Measurements from ENCODE around the gene FXYD1.
A peak's percentile ranks its signal among the peaks of the same experiment; 100 is the strongest.

Gene FXYD1

DNA sequence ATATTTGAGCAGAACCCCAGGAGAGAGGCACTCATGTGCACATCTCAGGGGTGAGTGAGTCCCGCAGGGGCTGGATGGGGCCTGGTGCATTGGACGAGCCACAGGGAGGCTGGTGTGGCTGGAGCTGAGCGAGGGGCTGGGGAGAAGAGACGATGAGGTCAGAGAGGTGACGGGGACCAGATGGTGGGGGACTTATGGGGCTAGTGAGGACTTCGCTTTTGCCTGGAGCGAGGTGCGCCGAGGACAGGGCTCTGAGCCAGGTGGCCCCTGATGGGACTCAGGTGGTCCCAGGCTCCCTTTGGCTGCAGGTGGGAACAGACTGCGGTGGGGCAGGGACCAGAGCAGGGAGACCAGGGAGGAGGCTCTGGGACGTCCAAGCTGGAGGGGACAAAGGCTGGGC is 29.9 kb upstream of the FXYD1 start:
- DNase-seq = no peak

GRCh38 chr19:35109395-35110112 is 29.1 kb upstream of the FXYD1 start:
- no peak for DNase-seq

- no peak for DNase-seq
These were observed 27.6 kb upstream of the FXYD1 start for GRCh38 chr19:35110974-35111373.

- no peak for DNase-seq
These were observed 25.5 kb upstream of the FXYD1 start for GRCh38 chr19:35112995-35113688.

DNA sequence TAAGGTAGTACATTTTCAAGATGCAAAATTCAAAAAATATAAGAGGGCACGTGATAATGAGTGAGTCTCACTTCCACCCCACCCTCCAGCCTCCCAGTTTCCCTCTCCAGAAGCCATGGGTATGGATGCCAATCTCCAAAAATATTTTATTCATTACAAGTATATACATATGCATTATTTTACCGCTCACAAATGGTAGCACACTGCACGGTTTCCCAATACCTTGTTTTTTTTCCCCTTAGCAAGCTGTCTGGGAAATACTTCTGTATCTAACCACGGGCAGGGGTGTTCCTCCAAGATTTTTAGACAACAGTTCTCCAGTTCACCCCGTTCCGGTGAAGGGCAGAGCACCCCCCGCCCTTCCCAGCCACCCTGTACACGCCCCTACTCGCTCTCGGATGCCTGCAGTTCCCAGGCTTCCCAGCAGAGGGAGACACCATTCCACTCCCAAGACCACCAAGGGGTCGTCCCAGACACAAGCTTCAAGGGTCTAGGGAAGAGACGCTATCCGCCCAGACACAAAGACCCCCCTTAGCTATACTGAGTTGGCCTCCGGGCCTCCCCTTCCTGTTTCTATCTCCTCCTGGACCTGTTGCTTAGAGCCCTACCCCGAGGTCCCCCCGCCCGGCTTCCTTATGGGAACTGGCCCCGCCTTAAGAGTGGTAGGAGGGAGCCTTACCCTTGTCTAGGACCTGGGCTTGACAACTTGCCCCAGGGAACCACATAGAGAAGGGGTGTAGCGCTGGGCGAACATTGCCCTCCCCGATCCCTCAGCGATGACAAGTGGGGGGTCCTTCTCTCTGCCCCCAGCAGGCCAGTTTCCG is 24.1 kb upstream of the FXYD1 start:
- DNase-seq = peak; percentile 86 to 87

- no peak for DNase-seq
These were observed 23.3 kb upstream of the FXYD1 start, which contains the start of gene FXYD3 for GRCh38 chr19:35115177-35115951. FXYD3 (plus strand) TSS chr19:35115823; CDS start chr19:35119377, 3,554 bp downstream.

DNA sequence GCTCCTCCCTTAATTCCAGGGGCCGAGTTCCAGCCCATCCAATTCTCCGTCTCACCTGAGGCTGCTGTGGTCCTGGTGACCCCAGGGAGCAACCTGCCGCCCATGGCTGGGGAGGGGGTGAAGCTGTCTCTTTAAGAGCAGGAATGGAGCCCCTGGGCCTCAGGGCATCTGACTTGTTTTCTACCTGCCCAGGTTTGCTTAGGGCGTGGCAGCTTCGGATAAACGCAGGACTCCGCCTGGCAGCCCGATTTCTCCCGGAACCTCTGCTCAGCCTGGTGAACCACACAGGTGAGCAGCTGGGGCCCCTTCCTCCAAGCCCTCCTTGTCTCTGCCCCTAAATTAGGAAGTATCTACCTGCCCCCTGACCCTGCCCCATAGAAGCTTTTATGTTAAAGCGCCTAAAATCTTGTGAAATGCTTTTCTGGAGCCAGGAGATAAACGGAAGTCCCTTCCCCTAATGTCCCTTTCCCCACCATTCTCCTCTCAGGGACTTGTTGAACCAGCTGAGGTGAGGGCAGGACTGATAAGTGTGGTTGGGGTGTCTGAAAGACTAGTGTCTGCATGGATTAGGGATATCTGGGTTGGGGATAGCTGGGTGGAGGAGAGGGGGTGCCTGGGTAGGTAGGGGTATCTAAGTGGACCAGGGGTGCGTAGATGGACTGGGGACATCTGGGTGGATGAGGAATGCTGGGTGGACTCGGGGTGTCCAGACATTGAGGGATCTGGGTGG is 22.4 kb upstream of the FXYD1 start:
- DNase-seq = no peak

- DNase-seq = no peak
These were observed 21.5 kb upstream of the FXYD1 start for GRCh38 chr19:35117116-35117515.

DNA sequence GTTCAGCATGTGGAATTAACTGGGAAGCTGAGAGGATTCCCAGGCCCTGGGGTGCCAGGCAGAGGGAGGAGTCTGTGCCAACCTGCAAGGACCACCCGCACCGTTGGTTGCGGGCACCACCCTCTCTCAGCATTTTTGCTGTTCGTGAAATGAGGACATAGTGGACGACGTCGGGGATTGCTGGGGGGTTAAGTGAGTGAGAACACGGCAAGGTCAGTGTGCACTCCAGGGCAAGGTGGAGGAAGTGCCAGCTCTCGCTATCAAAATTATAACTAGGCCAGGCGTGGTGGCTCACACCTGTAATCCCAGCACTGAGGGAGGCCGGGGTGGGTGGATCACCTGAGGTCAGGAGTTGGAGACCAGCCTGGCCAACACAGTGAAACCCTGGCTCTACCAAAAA is 20.8 kb upstream of the FXYD1 start:
- DNase-seq = no peak

- DNase-seq = no peak
These were observed 20.2 kb upstream of the FXYD1 start for GRCh38 chr19:35118268-35119020.

GRCh38 chr19:35119091-35119490 is 19.5 kb upstream of the FXYD1 start:
- no peak for DNase-seq

- DNase-seq = no peak
These were observed 19.0 kb upstream of the FXYD1 start for GRCh38 chr19:35119578-35120155.

DNA sequence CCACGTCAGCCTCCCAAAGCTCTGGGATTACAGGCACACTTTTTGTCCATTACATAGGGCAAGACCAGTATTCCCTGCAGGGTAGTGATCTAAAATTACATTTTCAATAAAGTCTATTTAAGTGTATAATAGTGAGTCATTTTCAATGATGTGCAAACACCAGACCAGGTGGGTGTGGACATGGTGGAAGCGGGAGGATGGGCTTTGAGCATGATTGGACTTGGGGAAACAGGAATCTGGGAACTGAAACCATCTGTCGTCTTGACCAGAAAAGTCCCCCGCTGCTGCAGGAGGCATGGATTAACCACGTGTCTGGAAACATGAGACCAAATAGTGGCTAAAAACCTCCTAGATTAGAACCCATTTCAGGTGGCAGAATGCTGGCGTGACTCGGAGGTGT is 18.1 kb upstream of the FXYD1 start:
- no peak for DNase-seq

DNA sequence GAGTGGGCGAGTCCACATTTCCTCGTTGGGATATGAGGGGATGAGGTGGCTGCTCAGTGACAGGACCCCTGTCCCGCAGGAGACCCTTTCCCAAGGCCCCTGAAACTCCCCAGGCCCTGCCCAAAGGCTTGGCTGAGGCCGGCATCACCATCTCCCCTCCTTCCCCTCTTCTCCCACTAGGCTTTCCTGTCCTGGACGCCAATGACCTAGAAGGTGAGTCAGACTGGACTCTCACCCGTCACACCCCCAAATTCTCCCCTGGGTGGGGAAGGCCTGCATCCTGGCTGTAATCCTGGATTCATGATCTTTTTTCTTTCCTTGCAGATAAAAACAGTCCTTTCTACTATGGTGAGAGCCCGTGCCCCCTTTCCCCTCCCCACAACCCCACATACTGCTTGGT is 17.7 kb upstream of the FXYD1 start:
- DNase-seq = no peak

DNA sequence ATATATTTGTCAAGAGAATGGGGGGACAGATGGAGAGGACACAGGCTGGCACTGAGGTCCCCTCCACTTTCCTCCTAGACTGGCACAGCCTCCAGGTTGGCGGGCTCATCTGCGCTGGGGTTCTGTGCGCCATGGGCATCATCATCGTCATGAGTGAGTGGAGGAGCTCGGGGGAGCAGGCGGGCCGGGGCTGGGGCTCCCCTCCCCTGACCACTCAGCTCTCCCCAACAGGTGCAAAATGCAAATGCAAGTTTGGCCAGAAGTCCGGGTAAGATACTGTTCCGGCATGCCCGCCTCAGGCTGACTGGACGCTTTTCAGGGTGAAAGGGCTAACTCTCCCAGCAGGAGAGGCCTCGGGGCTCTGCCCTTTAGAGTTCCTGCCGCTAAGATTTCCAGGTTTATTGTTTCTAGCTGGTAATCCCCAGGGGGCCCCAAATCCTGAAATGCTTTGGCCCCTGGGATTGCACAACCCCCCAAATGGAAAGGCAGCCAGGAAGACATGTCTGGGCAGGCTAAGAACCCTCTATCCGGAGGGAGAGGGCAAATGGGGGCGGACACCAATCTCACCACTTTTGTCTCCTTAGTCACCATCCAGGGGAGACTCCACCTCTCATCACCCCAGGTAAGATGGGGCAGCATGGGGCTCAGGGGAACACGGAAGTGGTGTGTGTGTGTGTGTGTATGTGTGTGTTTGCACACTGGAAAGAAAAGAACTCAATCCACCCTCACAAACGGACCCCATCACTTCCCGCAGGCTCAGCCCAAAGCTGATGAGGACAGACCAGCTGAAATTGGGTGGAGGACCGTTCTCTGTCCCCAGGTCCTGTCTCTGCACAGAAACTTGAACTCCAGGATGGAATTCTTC is 15.7 kb upstream of the FXYD1 start:
- no peak for DNase-seq

GRCh38 chr19:35123573-35123972 is 15.1 kb upstream of the FXYD1 start:
- no peak for DNase-seq

- peak; percentile 91 for DNase-seq
These were observed 14.2 kb upstream of the FXYD1 start for GRCh38 chr19:35124098-35125060.

- DNase-seq = no peak
These were observed 13.3 kb upstream of the FXYD1 start for GRCh38 chr19:35125270-35125717.
